ENCODE results near the gene SNCG.

Gene SNCG

GRCh38 chr10:86964847-86965190 is 6.4 kb downstream of the SNCG start:
- TF ChIP-seq REST (IDR thresholded peaks at IDR 0.05; ENCODE audit: insufficient read depth in 1 of 2, low read depth in 2 of 2, low read length in 2 of 2) (no peak), TAF1 (IDR thresholded peaks at IDR 0.05; ENCODE audit: borderline replicate concordance, insufficient read depth, low read length) (no peak), FOXP2 (optimal IDR thresholded peaks at IDR 0.05; ENCODE audit: borderline replicate concordance, extremely low read depth, extremely low read length, insufficient read depth) (no peak), SIN3A (IDR thresholded peaks at IDR 0.05; ENCODE audit: borderline replicate concordance, insufficient read depth, low read length) (no peak), POLR2AphosphoS5 (IDR thresholded peaks at IDR 0.05; ENCODE audit: low read depth, low read length) (no peak)

GRCh38 chr10:86965986-86966654 is 7.7 kb downstream of the SNCG start:
- no peak for TF ChIP-seq TAF1 (IDR thresholded peaks at IDR 0.05; ENCODE audit: borderline replicate concordance, insufficient read depth, low read length)
- TF ChIP-seq SIN3A (IDR thresholded peaks at IDR 0.05; ENCODE audit: borderline replicate concordance, insufficient read depth, low read length), result no peak
- TF ChIP-seq REST (IDR thresholded peaks at IDR 0.05; ENCODE audit: insufficient read depth in 1 of 2, low read depth in 2 of 2, low read length in 2 of 2), result no peak
- no peak for TF ChIP-seq POLR2AphosphoS5 (IDR thresholded peaks at IDR 0.05; ENCODE audit: low read depth, low read length)
- no peak for TF ChIP-seq FOXP2 (optimal IDR thresholded peaks at IDR 0.05; ENCODE audit: borderline replicate concordance, extremely low read depth, extremely low read length, insufficient read depth)

DNA sequence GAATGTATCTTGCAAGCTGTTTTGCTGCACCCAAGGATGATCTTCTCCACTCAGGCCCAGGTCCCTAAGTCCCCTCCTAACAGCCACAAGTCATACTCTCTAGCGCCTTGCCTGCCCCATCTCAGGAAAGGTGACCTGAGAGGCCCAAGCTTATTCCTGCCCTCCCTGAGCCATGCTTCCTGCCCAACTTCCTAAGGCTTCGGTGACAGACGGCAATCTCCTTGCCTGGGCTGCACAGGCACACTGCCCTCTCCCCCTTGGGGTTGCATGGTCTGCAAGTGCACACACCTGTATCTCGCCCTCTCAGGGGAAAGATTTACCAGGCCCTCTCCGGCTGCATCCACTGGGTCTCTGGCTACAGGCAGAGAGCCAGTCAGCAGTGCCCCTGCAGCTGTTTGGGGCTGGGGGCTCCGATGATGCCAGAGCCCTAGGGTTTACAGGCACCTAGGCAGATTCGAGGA is 9.1 kb downstream of the SNCG start:
- TF ChIP-seq SIN3A (IDR thresholded peaks at IDR 0.05; ENCODE audit: borderline replicate concordance, insufficient read depth, low read length) (no peak), TAF1 (IDR thresholded peaks at IDR 0.05; ENCODE audit: borderline replicate concordance, insufficient read depth, low read length) (no peak), REST (IDR thresholded peaks at IDR 0.05; ENCODE audit: insufficient read depth in 1 of 2, low read depth in 2 of 2, low read length in 2 of 2) (no peak), FOXP2 (optimal IDR thresholded peaks at IDR 0.05; ENCODE audit: borderline replicate concordance, extremely low read depth, extremely low read length, insufficient read depth) (no peak), POLR2AphosphoS5 (IDR thresholded peaks at IDR 0.05; ENCODE audit: low read depth, low read length) (no peak)

DNA sequence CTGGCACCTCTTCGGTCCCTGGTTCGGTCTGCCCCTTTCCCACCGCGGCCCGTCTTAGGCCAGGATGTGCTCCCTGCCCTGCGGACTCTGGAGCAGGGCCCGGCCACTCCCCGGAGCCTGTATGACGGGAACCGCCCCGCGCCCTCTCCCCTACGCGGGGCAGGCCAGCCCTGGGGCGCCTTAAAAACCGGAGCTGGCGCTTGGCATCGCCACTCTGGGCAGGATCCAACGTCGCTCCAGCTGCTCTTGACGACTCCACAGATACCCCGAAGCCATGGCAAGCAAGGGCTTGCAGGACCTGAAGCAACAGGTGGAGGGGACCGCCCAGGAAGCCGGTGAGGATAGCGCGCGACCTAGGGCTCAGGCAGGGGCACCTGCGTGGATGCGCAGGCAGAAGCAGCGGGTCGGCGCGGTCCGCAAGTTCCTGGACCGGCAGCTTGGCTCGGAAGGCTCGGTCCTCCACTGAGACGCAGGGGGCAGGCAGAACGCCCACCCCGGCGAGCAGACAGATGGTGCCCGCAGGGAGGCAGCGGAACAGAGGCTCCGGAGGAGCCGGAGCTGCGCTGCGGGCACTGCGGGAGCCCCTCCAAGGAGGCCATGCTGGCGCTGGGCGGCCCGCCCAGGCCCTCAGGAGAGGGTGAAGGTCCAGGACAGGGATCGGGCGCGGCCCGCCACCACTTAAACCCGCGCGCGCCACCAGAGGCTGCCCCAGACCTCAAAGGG is 10.0 kb downstream of the SNCG start, which contains the start of gene ADIRF:
Gene ADIRF, plus strand, starts transcription at position 212 of the 723 bp plus-strand sequence. Its CDS starts 63 bp downstream, at position 275.
- TF ChIP-seq FOXP2 (optimal IDR thresholded peaks at IDR 0.05; ENCODE audit: borderline replicate concordance, extremely low read depth, extremely low read length, insufficient read depth) (no peak), TAF1 (IDR thresholded peaks at IDR 0.05; ENCODE audit: borderline replicate concordance, insufficient read depth, low read length) (no peak), POLR2AphosphoS5 (IDR thresholded peaks at IDR 0.05; ENCODE audit: low read depth, low read length) (no peak), SIN3A (IDR thresholded peaks at IDR 0.05; ENCODE audit: borderline replicate concordance, insufficient read depth, low read length) (no peak), REST (IDR thresholded peaks at IDR 0.05; ENCODE audit: insufficient read depth in 1 of 2, low read depth in 2 of 2, low read length in 2 of 2) (no peak)

Measured in PFSK-1 (cell line).